HuH-7 (cell line): ENCODE data around the gene TPP1.

Source experiments
- DNase-seq: peaks from one replicate; pipeline ENCODE4 v3.0.0; 2011; ENCODE audit warnings: low spot score

TPP1 gene

DNA sequence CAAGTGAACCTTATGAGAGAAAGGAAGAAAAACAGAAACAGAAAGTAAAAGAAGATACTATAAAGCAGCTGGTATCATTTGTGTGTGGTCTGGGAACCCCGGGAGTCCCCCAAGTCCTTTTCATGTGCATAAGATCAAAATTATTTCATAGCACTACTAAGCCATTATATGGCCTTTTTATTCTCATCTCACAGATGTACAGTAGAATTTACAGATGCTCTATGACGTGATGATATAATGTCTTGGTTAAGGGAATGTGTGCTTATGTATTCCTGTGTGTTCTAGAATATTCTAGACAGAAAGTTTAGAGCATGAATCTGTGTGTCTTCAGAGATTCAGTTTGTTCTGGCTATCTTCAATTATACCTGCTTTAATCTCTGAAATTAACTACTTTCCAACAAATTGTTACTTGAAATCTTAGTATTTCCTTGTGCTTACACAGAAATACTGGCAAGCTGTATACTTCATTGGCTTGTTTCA, 8.6 kb upstream of the TPP1 start:
- no peak for DNase-seq

DNA sequence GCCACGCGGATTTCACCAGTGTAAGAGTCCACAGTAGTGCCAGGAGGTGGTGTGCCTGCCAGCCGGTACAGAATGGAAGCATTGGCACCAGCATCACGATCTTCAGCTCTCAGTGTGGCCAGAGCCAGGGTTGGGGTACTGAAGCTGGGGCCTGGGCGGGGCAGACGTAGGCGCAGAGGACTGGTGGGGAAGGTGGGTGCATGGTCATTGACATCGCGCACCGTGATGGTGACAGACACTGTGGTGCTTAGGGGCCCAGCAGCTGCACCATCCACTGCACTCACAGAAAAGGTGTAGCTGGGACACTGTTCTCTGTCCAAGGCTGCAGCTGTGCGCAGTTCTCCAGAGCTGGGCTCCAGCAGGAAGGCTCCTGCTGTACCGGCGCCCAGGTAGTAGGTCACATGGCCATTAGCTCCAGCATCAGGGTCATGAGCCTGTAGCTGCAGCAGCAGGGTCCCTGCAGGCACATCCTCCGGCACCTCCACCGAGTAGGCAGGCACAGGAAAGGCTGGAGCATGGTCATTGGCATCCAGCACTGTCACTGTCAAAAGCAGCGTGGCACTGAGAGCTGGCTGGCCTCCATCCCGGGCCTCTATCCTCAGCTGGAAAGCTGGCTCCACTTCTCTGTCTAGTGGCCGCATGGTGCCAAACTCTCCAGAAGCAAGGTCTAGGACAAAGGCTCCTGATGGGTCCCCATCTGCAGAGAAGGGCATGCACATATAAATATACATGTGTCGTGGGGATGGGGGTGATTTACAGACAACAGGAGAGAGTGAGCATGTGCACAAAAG, 7.9 kb upstream of the TPP1 start:
- no peak for DNase-seq

DNA sequence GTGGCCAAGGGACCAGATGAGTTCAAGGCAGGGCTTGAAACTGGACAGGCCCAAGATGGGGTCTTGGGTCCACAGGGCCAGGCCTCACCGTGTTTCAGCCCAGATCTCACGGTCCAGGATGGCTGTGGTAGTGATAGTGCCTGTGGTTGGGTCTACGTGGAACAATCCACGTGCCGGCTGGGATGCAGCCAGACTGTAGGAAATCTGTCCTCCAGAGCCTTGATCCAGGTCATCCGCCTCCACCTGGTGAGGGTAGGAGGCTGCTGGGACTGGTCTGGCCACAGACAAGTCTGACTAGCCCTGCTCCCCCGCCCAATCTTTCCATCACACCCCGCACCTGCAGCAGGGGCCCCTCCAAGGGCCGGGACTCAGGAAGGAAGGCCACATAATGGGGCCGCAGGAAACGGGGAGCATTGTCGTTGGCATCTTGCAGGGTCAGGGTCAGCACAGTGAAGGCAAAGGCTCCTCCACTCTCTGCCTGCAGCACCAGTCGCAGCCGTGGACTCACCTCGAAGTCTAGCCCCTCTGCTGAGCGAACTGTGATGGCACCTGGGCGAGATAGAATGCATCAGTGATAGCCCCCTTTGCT, 6.7 kb upstream of the TPP1 start:
- no peak for DNase-seq

DNA sequence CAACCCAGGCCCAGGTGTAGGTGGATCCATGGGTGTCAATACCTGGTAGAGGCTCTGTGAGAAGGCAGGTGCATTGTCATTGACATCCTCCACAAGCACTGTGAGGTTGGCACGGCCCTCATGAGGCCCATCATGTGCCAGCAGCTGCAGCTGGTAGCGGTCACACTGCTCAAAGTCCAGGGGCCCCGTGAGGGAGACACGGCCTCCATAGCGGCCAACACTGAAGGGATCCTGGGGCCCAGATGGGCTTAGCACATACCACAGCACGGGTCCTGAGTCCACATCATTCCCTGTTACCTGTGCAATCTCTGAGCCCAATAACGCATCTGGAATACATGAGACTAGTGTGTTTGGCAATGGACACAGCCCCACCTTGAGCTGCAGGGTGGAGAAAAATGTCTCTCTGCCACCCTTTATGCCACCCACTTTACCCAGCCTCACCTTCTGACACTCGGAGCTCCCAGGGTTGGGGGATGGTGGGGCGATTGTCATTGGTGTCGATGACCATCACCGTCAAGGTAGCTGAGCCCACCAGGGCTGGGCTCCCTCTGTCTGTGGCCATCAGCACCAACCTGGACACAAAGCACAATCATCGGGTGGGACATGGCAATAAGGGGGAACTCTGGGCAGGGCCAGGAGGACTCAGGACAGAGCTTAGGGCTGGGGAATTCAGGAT, 6.1 kb upstream of the TPP1 start:
- no peak for DNase-seq

DNA sequence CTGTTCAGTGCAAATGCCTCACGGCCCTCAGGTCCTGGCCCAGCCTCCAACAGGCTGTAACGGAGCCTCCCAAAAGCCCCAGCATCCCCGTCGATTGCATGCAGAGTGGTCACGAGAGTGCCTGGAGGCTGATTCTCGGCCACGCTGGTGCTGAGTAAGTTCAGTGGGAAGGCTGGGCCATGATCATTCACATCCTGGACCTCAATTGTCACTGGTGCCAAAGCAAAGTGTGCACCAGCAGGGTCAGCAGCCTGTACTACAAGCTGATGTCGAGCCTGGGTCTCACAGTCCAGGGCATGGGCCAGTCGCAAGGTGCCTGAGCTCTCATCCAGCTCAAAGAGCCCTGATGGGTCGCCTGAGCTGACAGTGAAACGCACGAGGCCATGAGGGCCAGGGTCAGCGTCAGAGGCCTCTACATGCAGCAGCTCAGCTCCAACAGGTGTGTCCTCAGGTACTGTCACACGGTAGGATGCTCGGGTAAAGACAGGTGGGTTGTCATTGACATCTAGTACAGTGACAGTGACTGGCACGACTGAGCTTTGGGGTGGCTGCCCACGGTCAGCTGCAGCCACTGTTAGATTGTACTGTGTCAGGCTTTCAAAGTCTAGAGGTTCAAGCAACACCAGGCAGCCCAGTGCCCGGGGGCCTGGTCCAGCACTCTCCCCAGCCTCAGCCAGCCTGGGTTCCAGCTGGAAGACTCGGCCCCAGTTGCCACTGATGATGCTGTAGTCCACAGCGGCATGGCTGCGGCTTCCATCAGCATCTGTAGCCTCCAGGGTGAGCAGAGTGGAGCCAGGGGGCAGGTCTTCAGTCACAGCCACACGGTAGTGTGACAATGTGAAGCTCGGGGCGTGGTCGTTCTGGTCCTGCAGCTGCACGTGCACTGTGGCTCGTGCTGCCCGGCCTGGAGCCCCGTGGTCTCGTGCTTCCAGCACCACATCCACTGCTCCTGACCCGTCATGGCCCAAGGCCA, 4.5 kb upstream of the TPP1 start:
- DNase-seq = no peak

DNA sequence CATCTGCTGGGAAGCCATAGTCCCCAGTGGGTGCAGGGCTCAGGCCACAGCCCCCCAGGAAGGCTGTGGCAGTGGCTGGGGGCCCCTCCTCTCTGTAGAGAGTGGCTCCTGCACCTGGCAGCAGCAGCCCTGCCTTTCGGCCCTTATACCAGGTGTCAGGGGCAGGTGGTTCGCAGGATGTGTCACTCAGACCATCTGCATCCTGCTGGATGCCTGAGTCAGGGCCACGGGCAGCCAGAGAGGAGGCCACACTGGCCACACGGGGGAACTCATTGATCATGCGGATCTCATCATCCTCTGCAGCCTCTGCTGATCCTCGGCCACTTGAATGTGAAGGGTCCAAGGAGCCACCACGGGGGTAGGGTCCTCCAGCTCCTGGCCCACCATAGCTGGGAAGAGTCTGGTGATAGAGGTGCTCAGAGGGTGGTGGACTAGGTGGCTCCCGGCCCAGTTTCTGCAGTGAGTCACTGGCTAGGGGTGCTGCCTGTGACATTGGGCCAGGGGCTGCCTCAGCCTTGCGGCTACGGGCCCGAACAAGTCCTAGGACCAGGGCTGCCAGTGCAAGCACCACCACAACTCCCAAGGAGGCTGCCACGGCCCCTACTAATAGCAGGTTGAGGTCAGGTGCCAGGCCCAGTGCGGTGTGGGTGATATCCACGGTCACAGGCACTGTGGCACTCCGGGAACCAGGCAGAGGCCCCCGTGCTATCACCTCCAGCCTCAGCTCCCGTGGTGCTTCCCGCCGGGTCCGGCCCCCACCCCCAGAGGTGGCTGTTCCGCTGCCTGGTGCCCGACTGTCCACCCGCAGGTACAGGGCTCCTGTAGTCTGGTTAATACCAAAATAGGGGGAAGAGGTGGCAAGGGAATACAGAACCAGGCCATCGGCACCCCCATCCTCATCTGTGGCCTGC, 3.3 kb upstream of the TPP1 start:
- DNase-seq = no peak

DNA sequence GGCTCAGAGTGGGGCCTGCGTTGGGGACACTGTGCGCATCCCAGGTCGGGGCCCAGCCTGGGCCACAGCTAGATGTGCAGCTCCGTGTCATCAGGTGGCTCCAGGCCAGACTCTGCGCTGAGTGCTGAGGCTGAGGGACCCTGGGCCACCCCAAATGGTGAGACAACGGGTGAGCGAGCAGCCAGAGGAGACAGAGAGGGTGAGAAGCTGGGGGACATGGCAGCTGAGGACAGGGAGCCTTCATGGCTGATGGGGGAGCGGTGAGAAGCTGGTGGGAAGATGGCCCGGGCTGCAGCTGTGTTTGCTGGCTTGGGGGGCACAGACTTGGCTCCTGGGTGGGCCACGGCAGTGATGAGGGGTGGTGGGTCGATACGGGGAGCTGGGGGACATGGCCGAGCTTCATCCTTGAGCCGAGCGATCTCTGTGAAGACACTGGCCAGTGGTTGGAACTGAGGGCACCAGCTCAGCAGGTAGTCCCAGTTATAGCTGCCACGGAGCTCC, 2.5 kb upstream of the TPP1 start:
- DNase-seq = no peak

DNA sequence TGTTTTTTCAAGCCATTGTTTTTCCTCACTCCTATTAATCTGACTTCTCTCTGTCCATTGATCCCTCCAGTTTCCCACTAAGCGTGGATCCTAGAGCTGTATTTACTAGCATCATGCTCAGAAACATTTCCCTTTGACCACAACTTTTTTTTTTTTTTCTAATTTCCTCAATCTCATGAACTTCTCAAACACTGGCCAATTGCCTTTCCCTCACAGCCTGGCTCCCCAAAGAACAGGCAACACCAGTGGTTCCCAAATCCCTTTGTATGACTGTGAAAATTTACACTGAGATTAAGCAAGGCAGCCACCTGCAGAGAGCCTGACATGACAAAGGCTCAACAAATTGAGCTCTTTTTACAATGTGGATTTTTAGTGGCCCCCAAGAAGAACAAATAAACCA, 1.4 kb upstream of the TPP1 start:
- no peak for DNase-seq

DNA sequence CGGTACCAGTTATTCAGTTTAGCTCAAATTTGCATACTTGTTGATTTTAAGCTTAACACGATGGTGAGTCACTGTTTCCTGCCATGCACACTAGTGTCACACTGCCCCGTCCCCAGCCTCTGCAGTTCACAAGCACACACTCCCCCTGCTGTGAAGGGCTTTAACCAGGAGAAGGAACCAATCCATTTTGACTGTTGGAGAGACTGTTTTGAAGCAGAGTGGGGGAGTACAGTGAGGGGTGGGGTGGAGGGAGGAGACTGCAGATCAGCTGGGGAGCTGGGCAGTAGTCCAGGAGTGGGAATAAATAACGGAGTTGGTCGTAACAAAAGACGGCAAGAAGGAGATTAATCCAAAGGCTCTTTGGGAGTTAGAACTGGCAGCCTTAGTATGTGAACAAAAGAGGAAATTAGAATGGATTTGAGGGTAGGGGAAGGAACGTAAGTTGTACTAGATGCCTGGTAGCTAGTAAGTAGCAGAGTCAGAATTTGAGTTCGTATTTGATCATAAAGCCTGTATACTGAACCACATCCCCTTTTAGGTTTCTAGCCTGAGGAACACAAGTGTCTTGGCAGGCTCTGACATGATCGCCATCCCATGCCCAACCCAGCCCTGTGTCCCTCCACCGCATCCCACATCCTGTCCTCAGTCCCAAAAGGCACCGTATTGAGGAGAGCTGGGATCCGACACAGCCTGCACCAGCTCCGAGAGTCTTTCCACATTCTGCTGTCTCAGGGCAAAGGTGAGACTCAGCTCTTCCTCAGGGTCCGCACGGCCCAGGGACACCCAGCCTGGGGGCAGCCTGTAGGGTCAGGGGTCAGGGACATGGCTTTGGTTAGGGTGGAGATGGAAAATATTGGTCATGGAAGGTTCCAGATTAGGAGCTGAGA, 862 bp downstream of the TPP1 start:
- DNase-seq = no peak

DNA sequence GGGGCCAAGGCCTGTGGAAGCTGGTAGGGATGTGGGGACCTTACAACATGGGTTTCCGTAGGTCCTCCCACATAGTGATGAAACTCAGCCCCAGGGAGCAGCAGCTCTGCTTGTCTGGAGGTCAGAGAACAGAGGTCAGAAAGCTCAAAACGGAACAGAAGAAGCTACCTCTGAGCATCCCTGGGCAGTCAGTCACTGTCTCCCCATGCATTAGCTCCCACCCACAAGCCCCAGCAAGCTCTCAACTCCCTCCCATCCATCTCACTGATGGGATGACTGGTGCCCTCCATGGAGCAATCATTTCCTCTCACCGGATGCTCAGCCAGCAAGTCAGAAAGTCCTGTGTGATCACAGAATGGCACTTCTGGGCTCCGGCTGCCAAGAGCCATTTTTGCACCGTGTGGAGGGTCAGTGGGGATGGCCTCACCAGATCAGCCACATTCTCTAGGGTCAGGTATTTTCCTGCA, 1.9 kb downstream of the TPP1 start:
- DNase-seq = no peak

DNA sequence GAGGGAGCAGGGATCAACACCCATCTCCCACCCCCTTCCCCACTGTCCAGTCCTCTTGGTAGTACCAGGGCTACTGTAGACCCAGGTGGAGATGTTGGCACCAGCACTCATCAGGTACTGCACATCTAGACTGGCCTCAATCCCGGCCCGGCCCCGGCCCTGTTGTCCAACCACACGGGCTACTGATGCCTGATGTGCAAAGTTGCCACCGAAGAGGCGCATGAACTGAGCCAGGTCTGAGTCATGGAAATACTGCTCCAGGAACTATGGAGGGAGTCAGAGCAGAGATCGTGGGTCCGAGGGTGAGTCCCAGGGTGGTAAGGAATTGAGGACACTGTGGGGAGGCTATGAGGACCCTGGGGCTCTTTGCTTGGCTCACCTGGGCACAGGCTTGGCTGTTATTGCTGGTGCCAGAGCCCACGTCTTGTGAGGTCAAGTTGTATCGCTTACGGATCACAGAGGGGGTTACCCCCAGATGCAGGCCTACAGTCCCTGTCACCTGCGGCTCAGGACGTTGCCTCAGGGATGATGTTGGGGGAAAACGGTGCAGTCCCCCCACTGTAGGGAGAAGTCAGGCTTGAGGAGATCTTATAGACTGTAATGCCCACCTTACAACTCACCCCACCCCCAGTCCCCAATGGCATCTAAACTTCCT, 2.5 kb downstream of the TPP1 start:
- no peak for DNase-seq

DNA sequence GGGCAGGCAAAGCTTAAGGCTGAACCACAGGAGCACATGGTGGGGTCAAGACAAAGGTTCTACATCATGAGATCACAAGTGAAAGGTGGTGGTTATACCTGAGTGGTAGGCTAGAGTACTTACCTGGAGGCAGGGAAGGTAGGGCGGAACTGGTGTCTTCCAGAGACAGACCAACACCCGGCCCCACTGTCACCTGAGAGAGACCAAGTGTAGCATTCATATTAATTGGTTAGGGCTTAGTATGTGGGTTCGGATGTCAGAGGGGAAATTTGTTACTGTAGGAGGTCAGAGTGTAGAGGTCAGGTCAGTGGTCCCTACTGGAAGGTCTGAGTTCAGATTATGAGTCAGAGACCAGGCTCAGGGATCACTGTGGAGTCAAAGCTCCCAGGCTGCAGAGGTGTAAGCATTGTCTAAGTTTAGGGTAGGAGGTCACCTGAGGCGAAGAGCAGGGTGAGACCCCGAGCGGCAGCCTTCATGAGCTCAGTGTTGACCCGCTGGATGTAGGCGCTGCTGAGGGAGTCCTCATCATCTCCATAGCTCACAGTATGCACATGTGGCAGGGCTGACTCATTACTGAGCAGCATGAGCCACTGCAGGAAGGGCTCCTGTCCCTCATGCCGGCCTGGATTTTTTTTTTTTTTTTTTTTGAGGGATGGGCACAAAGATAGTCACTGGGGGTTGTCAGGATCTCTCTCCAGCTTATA, 3.2 kb downstream of the TPP1 start:
- DNase-seq = no peak

DNA sequence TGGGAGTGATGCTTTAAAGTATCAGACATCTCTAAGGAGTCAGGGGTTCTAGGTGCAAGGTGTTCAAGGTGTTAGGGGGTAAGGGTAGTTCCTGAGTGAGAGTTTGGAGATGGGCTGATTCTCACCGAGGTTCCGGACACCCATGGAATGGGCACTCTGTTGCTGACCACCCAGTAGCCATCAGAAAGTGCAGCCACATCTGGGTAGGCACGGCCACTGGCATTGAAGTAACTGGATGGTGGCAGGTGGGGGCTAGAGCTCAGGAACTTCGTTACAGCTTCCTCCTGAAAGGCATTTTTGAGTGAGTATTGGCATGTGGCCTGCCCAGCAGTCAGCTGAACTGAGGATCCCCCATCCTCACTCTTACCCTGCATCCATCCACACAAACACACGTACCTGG, 4.2 kb downstream of the TPP1 start:
- no peak for DNase-seq

DNA sequence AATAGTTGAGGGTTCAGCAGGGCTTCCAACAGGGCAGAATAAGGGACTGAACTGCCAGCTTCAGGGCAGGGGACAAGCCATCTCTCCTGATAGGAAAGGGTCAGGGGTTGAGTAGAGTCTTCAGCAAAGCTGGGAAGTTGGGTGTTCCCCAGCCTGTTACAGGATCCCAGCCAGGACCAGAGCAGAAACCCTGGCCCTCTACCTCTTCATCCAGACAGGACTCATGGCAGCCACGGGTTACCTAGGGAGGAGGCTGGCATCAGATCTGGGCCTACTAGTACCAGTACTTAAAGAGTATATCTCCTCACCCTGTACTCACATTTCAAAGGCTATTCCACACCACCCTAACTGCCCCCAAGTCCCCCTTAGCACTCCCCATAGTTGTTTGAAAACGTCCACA, 4.8 kb downstream of the TPP1 start:
- DNase-seq = no peak

DNA sequence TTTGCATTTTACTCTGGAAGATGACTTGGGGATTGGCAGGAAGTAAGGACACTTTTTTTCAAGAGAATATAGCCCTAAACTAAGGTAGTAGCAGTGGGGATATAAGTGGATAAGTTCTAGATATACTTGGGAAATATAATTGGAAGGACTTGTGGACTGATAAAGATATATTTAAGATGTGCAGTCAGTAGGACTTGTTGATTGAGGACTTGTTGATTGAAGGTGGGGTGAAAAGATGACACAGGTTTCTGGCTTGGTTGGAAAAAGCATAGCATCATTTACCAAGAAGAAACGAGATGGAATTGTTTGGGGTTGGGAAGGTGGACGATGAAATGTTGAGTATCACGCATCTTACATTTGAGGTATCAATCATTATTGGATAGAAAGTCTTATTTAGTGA, 5.7 kb downstream of the TPP1 start:
- no peak for DNase-seq

DNA sequence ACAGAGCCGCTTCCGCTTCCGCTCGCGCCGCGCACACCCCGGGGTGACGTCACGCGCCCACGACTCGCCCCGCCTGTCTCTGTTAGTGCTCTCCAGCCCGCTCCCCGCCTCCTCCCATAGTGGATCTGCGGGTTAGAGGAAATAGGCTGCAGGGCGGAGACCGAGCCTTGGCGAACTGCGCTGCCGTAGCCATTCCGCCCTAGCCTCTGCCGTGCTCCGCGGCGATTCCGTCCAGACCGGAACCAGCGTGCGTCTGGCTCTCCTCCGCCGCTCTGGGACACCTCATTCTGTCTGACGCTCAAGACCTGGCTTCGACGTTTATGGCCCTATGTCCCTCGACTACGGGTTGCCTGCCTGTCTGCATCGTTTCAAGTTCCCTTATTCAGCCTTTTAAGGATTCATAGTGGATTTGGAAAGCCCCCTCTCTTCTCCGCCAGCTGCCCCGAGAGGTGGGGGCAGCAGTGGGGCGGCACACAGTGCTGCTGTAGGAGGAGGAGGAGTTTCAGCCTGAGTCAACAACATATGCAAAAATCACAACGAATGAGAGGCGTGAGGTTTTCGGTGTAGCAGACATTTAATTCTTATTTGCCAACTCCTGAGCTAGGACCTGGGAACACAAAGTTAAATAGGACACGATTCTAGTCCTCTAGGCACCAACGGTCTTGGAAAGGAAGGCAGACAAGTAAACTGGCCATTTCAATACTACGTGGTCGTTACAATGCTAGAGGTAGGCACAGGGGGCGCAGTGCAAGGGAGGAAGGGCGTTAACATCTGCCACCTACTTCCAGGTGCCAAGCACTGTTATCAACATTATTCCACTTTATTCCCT, 6.8 kb downstream of the TPP1 start, which contains the start of gene TAF10:
Gene TAF10, minus strand, starts transcription at position 4 of the 829 bp plus-strand sequence. CDS start 27 bp downstream, outside the sequence.
- DNase-seq = peak; percentile 91

DNA sequence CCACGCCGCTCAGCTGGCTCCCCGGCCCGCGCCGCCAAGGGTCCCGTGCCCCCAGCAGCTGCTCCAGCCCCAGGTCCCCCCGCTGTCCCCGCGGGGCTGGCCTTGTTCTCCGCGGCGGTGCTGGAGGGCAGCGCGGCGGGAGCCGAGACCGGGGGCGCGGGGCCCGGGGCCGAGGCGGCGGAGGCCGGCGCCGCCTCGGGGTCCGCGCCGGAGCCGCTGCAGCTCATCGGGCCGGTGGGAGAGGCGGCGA, 7.3 kb downstream of the TPP1 start:
- no peak for DNase-seq
